Epithelial cell of prostate (primary cell): Measurements from ENCODE around the gene CBLN3.

ENCODE experiments used
- DNase-seq: peaks from one replicate; pipeline ENCODE4 v3.0.0-alpha.2; 2011; ENCODE audit warnings: low read depth, low spot score
- H3K27ac ChIP-seq: fragments of 450-650 bp; 2 replicates; pipeline ENCODE4 v1.5.1; 2017; ENCODE audit warnings: mild to moderate bottlenecking

The CBLN3 gene

GRCh38 chr14:24408764-24409163 lies 20.7 kb downstream of the CBLN3 start:
- no peak overlapping the region for H3K27ac ChIP-seq
- no peak for DNase-seq

DNA sequence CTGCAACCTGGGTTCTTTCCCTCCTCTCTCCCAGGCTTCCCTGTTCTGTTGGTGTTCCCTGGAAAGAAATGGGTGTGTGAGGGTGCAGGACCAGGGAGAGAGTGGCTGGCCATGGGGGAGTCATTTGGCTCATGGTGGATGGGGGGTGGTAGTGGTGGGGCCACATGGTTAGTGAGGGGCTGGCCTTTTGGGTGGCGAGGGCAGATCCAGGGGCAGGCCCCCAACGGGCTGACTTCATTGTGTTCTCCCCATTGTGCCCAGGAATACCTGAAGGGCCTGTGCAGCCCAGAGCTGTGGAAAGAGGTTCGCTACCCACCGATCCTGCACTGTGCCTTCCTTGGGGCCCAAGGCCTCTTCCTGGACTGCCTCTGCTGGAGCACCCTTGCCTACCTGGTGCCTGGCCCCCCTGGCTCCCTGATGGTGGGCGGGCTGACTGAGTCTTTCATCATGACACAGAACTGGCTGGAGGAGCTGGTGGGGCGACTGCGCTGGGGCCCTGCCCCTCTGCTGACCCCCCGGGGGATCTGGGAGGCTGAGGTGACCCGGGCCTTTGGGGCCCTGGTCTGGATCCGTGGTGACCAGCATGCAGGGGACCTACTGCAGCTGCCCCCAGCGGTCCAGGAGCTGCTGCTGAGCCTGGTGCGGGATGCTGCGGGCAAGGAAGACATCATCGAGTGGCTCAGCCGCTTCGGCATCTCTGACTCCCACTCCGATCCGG lies 21.7 kb downstream of the CBLN3 start:
- H3K27ac ChIP-seq = no peak overlapping the region
- no peak for DNase-seq

DNA sequence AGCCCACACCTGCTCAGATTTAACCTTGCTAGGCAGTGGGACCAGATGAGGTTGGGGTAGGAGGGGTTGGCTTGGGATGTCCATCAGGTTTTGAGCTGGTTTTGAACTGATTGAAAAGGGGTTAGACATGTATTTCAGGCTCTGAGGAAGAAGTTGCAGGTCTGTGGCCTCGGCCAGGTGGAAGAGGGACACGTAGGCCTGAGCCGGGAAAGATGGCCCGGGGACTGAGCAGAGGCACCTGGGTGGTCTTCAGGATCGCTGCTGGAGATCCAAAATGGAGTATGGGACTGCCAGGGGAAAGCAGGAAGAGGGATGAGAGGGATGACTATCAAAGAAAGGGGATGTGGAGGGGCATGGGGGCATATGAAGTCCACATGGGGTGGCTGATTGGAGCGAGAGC lies 23.1 kb downstream of the CBLN3 start:
- no peak for DNase-seq

GRCh38 chr14:24404814-24405213 lies 24.7 kb downstream of the CBLN3 start:
- H3K27ac ChIP-seq = no peak overlapping the region
- DNase-seq = no peak

More for the DNA sequence above, 23.1 kb downstream of the CBLN3 start:
- no peak overlapping the region for H3K27ac ChIP-seq

GRCh38 chr14:24403294-24403998 lies 26.0 kb downstream of the CBLN3 start:
- H3K27ac ChIP-seq = no peak overlapping the region
- no peak for DNase-seq

- no peak overlapping the region for H3K27ac ChIP-seq
- no peak for DNase-seq
Measured at GRCh38 chr14:24401810-24402702, 27.4 kb downstream of the CBLN3 start.

- H3K27ac ChIP-seq = no peak overlapping the region
- DNase-seq = no peak
Measured at GRCh38 chr14:24399999-24400718, 29.3 kb downstream of the CBLN3 start.

- H3K27ac ChIP-seq = peak overlapping the region; percentile 97
- DNase-seq = no peak
Measured at GRCh38 chr14:24399447-24399822, 30.0 kb downstream of the CBLN3 start.

DNA sequence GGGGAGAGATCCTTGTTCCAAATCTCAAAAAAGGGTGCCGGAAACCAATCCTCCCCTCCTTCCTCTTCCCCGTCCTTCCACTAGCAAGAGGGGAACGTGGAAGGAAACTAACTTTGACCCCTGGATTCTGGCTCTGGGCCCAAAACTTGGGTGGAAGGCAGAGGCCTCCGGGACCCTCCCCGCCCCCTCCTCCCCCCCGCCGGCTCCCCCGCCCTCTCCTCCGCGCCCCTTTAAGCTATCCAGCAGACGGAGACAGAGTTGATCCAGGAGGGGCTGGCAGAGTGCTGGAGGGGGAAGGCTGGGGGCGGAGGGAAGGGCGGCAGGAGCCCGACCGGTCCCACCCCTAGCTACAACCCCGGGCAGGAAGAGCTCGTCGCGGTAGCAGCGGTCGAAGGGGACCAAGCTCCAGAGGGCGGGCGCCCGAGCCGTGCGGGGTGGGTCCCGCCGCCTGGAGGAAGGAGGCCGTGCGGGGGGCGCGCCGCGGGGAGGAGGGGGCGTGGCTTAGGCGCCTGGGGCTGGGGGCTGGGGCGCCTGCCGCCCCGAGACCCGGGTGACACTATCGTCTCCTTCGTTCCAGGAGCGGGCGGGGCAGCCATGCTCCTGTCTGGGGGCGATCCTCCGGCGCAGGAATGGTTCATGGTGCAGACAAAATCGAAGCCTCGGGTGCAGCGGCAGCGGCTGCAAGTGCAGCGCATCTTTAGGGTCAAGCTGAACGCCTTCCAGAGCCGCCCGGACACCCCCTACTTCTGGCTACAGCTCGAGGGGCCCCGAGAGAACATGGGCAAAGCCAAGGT lies 30.6 kb downstream of the CBLN3 start, which contains the start of gene NYNRIN:
Gene NYNRIN (plus strand): TSS at position 351 of the 794 bp plus-strand sequence. CDS start 244 bp downstream, at position 595.
- no peak for DNase-seq
- peak within 1 kb of the TSS; percentile 97 for H3K27ac ChIP-seq

- peak overlapping the region; percentile 97 for H3K27ac ChIP-seq
- no peak for DNase-seq
Measured at GRCh38 chr14:24398293-24398652, 31.2 kb downstream of the CBLN3 start.

DNA sequence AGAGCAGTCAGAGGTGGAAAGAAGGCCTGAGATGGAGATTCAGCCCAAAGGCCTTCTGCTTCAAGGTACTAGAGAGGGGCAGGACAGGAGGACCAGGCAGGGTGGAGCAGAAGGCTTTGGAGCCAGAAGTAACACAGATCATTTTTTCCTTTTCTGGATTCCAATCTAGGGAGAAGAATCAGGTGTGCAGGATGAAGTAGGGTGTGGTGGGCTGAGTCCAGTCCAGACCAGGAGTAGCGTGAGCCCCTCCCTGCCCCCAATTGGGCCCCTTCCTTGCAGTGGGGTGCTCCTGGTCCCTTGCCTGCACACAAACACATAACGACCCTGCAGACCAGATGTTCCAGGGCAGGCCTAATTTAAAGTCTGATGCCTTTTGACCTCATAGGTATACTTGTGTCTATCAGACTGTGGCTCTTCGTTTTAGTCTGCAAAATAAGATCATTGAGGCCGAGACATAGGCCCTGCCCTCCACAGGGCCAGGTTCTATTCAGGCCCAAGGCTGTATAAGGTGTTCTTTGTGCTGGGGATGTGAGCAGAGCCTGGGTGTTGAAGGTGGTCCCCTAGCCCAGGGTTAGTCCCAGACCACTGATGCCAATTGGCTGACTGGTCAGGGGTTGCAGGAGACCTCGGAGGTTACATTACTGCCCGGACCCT lies 31.7 kb downstream of the CBLN3 start:
- H3K27ac ChIP-seq = peak overlapping the region; percentile 97
- no peak for DNase-seq

- peak; percentile 71 for DNase-seq
- H3K27ac ChIP-seq = peak overlapping the region; percentile 97
Measured at GRCh38 chr14:24395609-24396582, 33.6 kb downstream of the CBLN3 start.

- no peak for DNase-seq
- peak overlapping the region; percentile 97 for H3K27ac ChIP-seq
Measured at GRCh38 chr14:24394275-24394674, 35.2 kb downstream of the CBLN3 start.

DNA sequence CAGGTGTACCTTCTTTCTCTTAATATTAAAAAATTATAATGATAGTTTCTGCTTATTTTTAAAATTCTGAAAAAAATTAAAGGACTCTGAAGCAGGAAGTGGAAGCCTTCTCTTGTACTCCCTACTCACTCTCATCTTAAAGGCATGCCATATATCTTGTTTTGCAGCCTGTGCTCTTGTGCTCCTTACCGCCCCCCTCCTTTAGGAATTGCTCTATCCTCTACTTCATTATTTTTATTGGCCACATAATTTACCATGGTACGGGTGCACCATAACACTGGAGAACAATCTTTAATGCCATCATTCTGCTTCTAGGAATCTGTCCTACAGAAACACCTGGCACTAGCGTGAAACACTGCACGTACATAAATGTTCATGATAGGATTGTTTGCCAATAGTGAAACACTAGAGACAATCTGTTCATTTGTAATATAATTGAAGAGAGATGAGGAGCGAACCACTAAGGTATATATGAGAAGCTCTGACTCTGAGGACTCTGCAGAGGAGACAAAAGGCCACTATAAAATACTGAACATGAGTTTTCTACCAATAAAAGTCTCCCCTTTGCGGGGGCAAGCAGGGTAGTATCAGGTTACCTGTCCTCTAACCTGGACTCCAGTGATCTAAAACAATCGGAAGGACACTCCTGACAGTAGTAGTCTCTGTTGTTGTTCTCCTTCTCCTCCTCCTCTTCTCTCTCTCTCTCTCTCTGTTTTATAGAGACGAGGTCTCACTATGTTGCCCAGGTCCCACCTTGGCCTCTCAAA lies 37.0 kb downstream of the CBLN3 start:
- peak overlapping the region; percentile 97 for H3K27ac ChIP-seq
- DNase-seq = peak; percentile 68

GRCh38 chr14:24390701-24391468 lies 38.6 kb downstream of the CBLN3 start:
- no peak for DNase-seq
- H3K27ac ChIP-seq = peak overlapping the region; percentile 97

DNA sequence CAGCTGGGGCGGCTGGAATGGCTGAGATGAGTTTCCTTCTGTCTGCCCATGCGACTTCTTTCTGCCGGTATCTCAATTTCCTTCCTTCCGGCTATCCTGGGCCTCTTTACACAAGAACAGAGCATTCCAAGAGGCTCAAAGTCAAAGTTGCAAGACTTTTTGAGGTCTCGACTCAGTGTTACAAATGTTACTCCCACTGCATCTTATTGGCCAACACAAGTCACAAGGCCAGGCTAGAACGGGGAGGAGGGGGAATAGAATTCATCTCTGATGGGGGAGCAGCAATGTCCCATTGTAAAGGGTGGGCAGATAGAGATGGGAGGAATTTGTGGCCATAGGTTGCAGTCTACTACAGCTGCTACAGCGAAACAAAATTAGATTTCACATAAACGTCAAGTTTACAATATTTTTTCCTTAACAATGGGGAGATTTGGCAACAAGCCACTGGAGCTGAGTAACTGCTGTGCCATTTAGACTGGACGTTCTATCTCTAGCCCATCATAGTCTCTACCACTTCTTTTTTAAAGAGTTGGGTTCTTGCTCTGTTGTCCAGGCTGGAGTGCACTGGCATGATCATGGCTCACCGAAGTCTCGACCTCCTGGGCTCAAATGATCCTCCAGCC lies 40.1 kb downstream of the CBLN3 start:
- DNase-seq = no peak
- H3K27ac ChIP-seq = no peak overlapping the region
